SHP77 treated with DMSO at 0.1 percent for 48 hours (cell line): Measurements from ENCODE around the gene AP1S1.
A peak's percentile ranks its signal among the peaks of the same experiment; 100 is the strongest.
"Not testable (repeated sequence)": the region's sequence is repeated elsewhere in the genome, so short reads cannot be mapped to it uniquely, and the experiment has no call there.

Experiments
- DNase-seq: peaks from one replicate; lab custom pipeline; 2025; lab: John Stamatoyannopoulos, UW

AP1S1 gene

GRCh38 chr7:101153969-101154692 is at the start of gene AP1S1:
Gene AP1S1 (plus strand): TSS chr7:101154476. CDS start chr7:101154515, 39 bp downstream.
- DNase-seq = peak; percentile 79

DNA sequence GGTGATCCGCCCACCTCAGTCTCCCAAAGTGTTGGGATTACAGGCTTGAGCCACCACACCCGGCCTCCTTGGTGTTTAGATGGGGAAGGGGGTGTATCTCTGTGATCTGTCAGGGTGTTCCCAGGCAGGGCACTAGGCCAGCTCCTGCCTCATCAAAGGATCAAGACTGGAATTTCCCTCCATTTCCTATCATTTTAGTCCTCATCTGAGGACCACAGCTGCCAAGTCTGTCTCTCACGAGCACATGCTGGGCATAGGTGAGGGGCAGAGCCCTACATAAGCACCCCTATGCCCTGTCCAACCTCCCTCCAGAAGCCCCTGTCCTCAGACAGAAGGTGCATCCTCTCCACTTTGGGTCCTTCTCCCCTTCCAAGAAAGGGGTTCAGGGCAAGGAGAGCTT is 49.5 kb upstream of the AP1S1 start:
- DNase-seq = no peak

GRCh38 chr7:101105248-101105647 is 49.0 kb upstream of the AP1S1 start:
- not testable (repeated sequence) for DNase-seq

GRCh38 chr7:101106386-101106785 is 47.9 kb upstream of the AP1S1 start:
- DNase-seq = no peak

GRCh38 chr7:101108330-101108857 is 45.9 kb upstream of the AP1S1 start:
- DNase-seq = no peak

GRCh38 chr7:101108961-101109360 is 45.3 kb upstream of the AP1S1 start:
- DNase-seq = no peak

DNA sequence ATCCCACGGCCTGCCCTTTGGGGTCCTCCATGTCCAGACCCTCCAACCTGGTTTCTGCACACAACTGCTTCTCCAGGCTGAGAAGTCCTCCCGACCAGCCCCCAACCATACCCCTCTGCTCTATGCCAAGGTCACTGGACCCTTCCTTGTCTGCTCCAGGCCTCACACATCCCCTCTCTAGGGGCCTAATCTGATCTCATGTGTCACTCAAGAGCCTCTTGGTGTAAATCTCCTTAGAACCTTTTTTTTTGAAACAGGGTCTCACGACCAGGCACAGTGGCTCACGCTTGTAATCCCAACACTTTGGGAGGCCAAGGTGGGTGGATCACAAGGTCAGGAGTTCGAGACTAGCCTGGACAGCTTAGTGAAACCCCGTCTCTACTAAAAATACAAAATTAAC is 44.9 kb upstream of the AP1S1 start:
- DNase-seq = no peak

GRCh38 chr7:101111261-101111660 is 43.0 kb upstream of the AP1S1 start:
- no peak for DNase-seq

DNA sequence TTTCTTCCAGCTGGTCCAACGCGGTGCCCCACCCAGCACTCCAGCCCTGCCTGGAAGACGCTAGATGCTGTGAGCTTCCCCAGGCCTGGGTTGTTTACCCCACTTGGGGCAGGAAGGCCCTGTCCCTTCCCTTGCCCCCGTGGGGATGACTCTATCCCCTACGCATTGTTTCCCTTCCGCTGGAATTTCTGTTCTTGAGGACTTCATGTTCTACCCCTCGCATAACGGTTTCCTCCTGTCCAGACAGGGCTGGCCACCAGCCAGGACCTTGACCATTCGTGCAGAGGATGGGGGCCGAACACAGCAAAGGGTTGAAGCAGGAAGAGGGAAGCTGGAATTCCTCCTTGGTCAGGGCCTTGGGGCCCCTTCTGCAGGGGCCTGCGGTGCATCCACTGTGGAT is 42.0 kb upstream of the AP1S1 start:
- DNase-seq = no peak

DNA sequence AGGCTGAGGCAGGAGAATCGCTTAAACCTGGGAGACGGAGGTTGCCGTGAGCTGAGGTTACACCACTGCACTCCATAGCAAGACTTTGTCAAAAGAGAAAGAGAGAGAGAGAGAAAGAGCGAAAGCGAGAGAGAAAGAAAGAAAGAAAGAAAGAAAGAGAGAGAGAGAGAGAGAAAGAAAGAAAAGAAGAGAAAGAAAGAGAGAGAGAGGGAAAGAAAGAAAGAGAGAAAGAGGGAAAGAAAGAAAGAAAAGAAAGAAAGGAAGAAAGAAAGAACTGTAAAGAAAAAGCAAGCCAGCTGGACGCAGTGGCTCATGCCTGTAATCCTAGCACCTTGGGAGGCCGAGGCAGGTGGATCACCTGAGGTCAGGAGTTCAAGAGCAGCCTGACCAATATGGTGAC is 41.1 kb upstream of the AP1S1 start:
- DNase-seq = not testable (repeated sequence)

DNA sequence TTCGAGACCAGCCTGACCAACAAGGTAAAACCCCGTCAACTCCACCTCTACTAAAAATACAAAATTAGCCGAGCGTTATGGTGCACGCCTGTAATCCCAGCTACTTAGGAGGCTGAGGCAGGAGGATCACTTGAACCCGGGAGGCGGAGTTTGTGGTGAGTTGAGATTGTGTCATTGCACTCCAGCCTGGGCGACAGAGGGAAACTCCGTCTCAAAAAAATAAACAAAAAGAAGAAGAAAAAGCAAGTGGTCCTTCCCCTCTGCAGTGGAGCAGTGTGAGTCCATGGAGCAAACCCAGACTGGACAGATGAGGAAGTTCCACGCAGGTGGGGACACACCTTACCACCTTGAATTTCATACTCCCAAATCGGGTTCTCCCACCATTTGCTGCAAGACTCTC is 40.4 kb upstream of the AP1S1 start:
- no peak for DNase-seq

DNA sequence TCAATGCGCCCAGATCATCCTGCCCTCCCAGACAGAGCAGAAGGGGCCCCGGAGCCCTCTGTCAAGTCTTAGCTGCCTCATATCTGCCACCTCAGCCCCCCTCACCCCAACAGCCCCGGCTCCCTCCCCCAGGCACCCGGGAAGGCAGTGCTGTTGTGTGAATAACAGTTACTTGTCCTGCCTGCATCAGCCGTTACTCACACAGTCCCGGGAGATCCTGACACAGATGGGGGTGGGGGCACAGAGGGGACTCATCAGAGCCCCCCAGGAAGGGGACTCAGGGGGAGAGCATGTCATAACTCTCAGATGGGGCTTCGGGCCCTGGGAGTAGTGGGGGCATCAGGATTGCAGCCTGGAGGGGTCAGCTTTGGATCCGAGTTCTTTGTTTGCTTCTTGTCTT is 39.8 kb upstream of the AP1S1 start:
- no peak for DNase-seq

GRCh38 chr7:101115215-101115614 is 39.1 kb upstream of the AP1S1 start:
- DNase-seq = no peak

GRCh38 chr7:101116898-101117297 is 37.4 kb upstream of the AP1S1 start:
- DNase-seq = no peak

GRCh38 chr7:101118856-101119255 is 35.4 kb upstream of the AP1S1 start:
- DNase-seq = no peak

DNA sequence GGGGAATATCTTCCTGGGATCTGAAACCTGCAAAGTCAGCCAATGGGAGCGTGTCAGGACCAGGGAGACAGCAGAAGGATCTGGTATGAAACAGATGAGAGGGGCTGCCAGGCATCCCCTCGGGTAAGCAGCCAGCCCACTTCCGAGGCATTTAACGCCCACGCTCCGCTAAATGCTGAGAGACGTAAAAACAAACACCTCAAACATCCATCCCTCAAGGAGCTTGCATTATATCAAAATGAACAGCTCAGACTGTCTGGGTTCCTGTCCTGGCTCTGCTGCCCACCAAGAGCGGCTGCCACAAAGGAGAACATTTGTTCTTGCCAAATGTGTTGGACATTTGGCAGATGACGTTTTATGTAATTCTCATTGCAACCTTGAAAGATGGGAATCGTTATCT is 34.4 kb upstream of the AP1S1 start:
- no peak for DNase-seq

DNA sequence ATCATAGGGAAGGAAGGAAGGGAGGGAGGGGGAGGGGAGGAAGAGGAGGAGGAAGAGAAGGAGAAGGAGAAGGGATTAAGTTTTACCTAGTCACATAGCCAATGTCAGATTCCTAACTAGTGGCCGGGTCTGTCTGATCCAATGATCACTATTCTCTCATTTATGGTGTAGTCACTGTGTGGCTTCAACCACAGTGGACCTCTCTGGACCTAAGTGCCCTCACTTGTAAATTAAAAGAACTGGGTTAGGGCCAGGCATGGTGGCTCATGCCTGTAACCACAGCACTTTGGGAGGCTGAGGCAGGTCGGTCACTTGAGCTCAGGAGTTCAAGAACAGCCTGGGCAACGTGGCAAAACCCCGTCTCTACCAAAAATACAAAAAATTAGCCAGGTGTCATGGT is 34.0 kb upstream of the AP1S1 start:
- no peak for DNase-seq

GRCh38 chr7:101121631-101121990 is 32.7 kb upstream of the AP1S1 start:
- DNase-seq = not testable (repeated sequence)

- DNase-seq = no peak
Measured at GRCh38 chr7:101121991-101122932, 32.0 kb upstream of the AP1S1 start.

DNA sequence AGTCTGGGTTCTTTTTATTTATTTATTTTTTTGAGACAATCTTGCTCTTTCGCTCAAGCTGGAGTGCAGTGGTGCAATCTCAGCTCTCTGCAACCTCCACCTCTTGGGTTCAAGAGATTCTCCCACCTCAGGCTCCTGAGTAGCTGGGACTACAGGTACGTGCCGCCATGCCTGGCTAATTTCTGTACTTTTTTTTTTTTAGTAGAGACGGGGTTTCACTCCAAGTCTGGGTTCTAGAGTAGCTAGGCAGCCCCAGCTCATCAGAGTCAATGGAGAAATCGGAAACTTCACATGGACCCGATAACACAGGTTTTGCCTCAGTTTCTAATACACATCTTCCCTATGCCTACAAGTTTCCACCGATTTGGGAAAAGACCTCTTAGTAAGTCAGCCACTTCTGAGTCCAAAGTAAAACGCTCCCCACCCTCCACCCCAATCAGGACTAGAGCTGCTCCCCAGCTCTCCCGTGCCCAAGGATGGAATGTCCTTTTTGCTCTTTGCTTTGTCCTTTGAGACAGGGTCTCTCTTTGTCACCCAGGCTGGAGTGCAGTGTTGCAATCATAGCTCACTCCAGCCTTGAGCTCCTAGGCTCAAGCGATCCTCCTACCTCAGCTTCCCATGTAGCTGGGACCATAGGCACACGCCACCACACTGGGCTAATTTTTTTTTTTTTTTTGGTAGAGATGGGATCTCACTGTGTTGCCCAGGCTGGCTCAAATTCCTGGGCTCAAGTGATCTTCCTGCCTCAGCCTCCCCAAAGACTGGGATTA is 31.2 kb upstream of the AP1S1 start:
- no peak for DNase-seq

DNA sequence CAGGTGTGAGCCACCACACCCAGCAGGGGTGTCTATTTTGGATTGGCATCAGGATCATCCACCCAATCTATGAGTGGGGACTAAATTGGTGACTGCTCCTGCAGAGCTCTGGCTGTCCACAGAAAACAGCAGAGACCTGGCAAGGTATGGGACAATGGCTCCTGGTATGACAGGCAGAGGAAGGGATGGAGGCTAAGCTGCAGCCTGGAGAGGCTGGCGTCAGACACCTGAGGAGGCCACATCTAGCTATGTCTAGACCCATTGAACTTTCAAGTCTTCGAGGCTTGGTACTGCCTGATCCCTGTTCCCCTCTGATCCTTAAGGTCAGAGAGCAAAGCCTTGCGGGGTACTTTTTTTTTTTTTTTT is 30.6 kb upstream of the AP1S1 start:
- DNase-seq = no peak

DNA sequence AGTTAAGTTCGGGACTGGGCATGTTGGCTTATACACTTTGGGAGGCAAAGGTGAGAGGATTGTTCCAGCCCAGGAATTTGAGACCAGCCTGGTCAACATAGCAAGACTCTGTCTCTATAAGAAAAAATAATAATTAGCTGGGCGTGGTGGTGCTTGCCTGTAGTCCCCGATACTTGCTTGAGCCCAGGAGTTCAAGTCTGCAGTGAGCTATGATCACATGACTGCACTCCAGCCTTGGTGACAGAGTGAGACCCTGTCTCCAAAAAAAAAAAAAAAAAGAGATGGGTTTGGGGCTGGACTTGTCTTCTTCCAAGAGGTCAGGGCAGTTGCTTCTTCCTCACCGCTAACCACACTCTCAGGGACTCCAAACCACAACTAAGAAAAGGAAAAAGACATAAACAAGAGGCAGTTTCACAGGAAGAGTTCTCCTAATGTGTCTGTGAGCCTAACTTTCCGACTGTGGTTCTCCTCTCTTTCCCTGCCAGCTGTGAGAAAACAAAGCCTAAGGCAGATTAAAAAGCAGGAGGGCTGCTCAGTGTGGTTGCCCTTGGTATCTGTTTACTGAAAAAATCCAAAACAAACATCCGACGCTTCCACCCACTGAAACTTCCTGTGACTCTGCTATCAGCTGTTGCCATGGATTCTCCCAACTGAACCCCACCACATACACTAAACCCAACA is 29.8 kb upstream of the AP1S1 start:
- DNase-seq = no peak
